ENCODE results near the gene SLC9A3.

Gene SLC9A3

GRCh38 chr5:531749-532315, 7.6 kb upstream of the SLC9A3 start:
- DNase-seq (ENCODE audit: extremely low spot score): no peak
- no peak for TF ChIP-seq CTCF (IDR thresholded peaks at IDR 0.05; ENCODE audit: control extremely low read depth, extremely low read depth, low read depth, missing control alignments)
- ChIA-PET CTCF (interaction anchor here (0.7 to 1.3 kb wide), 3 partner anchors 9 to 138 kb away, joined by 3 read pairs; no protein-coding TSS in a partner anchor), POLR2A (no interaction called here)

- no peak for DNase-seq (ENCODE audit: extremely low spot score)
- POLR2A ChIA-PET: no interaction called here
- no peak for TF ChIP-seq CTCF (IDR thresholded peaks at IDR 0.05; ENCODE audit: control extremely low read depth, extremely low read depth, low read depth, missing control alignments)
- CTCF ChIA-PET: interaction anchor here (1.3 kb wide), 1 partner anchor 139 kb away, joined by 3 read pairs; no protein-coding TSS in a partner anchor
Measured at GRCh38 chr5:531101-531748, 7.0 kb upstream of the SLC9A3 start.

GRCh38 chr5:530001-530955, 6.0 kb upstream of the SLC9A3 start:
- no peak for DNase-seq (ENCODE audit: extremely low spot score)
- POLR2A ChIA-PET: interaction anchor here (1.0 kb wide), 1 partner anchor 13 kb away, joined by 3 read pairs; no protein-coding TSS in a partner anchor
- CTCF ChIA-PET: interaction anchor here (0.8 kb wide), 1 partner anchor 9 kb away, joined by 3 read pairs; no protein-coding TSS in a partner anchor
- TF ChIP-seq CTCF (IDR thresholded peaks at IDR 0.05; ENCODE audit: control extremely low read depth, extremely low read depth, low read depth, missing control alignments): no peak

GRCh38 chr5:528629-529511, 4.6 kb upstream of the SLC9A3 start:
- no peak for DNase-seq (ENCODE audit: extremely low spot score)
- POLR2A ChIA-PET: no interaction called here
- TF ChIP-seq CTCF (IDR thresholded peaks at IDR 0.05; ENCODE audit: control extremely low read depth, extremely low read depth, low read depth, missing control alignments): no peak
- CTCF ChIA-PET: interaction anchor here (0.8 kb wide), 1 partner anchor 10 kb away, joined by 3 read pairs; no protein-coding TSS in a partner anchor

- CTCF ChIA-PET: no interaction called here
- POLR2A ChIA-PET: no interaction called here
- no peak for TF ChIP-seq CTCF (IDR thresholded peaks at IDR 0.05; ENCODE audit: control extremely low read depth, extremely low read depth, low read depth, missing control alignments)
- DNase-seq (ENCODE audit: extremely low spot score): no peak
Measured at GRCh38 chr5:527646-528628, 3.7 kb upstream of the SLC9A3 start.
